NCI-H2227 treated with DMSO at 0.1 percent for 48 hours (cell line): ENCODE measurements around the gene SLC25A6.
"Not testable (repeated sequence)": the region's sequence is repeated elsewhere in the genome, so short reads cannot be mapped to it uniquely, and the experiment has no call there.

Experiments used
- DNase-seq: peaks from one replicate; lab custom pipeline; 2025; lab: John Stamatoyannopoulos, UW

The SLC25A6 gene

GRCh38 chrX:1412551-1413161, 20.7 kb upstream of the SLC25A6 start:
- DNase-seq, result no peak

- DNase-seq, result no peak
Measured at GRCh38 chrX:1411326-1411725, 19.4 kb upstream of the SLC25A6 start.

DNA sequence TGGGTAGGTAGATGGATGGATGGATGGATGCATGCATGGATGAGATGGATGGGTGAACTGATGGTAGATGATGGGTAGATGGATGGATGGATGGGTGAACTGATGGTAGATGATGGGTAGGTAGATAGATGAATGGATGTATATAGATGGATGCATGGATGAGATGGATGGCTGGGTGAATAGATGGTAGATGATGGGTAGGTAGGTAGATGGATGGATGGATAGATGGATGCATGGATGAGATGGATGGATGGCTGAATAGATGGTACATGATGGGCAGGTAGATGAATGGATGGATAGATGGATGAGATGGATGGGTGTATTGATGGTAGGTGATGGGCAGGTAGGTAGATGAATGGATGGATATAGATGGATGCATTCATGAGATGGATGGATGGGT, 15.1 kb upstream of the SLC25A6 start:
- DNase-seq, result no peak

- not testable (repeated sequence) for DNase-seq
Measured at GRCh38 chrX:1405769-1406168, 13.9 kb upstream of the SLC25A6 start.

GRCh38 chrX:1403867-1404266, 12.0 kb upstream of the SLC25A6 start:
- not testable (repeated sequence) for DNase-seq

- no peak for DNase-seq
Measured at GRCh38 chrX:1403228-1403627, 11.3 kb upstream of the SLC25A6 start.

GRCh38 chrX:1401611-1402430, 9.9 kb upstream of the SLC25A6 start:
- no peak for DNase-seq

GRCh38 chrX:1400742-1401471, 9.0 kb upstream of the SLC25A6 start:
- DNase-seq, result no peak

- DNase-seq, result no peak
Measured at GRCh38 chrX:1400049-1400448, 8.1 kb upstream of the SLC25A6 start.

- no peak for DNase-seq
Measured at GRCh38 chrX:1398431-1399340, 6.8 kb upstream of the SLC25A6 start.

DNA sequence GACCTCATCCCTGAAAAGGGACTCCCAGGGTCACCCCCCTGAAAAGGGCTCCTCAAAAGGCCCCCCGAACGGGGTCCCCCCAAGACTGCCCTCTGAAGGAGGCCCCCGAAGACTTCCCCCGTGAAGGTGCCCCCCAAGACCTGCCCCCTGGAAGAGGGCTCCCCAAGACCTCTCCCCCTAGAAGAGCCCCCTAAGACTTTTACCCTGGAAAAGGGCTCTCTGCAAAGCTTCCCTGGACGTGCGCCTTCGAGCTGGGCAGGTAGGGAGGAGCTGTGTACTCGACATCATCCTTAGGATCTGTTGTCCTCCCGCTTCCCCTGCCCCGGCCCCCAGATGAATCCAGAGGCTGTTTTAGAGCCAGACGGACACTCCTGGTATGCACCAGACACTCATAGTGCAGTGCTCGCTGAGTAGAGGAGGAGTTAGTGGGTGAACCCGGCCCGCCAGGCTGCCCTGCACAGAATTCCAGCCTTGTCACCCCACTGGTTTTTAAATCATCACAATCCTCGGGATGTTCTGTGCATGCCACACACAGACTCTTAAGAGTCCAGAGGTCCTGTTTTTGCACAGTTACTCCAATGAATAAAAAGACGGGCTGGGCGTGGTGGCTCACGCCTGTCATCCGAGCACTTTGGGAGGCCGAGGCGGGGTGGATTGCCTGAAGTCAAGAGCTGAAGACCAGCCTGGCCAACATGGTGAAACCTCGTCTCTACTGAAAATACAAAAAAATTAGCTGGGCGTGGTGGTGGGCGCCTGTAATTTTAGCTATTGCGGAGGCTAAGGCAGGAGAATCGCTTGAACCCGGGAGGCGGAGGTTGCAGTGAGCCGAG, 5.7 kb upstream of the SLC25A6 start:
- DNase-seq, result no peak

DNA sequence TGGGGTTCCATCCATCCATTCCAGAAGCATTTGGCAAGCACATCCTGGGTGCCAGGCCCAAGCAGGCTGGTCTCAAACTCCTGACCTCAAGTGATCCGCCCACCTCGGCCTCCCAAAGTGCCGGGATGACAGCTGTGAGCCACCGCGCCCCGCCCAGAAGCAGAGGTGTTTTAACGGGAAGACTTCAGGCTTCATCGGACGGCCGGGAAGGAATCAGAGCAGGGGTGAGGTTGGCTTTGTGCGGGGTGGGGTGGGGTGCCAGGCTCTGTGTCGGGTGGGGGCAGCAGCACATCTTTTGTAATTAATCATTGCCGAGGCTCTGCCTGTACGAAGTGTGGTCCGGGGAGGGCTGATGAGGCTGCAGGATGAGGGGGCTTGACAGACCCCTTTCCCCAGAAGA, 5.1 kb upstream of the SLC25A6 start:
- DNase-seq, result no peak

DNA sequence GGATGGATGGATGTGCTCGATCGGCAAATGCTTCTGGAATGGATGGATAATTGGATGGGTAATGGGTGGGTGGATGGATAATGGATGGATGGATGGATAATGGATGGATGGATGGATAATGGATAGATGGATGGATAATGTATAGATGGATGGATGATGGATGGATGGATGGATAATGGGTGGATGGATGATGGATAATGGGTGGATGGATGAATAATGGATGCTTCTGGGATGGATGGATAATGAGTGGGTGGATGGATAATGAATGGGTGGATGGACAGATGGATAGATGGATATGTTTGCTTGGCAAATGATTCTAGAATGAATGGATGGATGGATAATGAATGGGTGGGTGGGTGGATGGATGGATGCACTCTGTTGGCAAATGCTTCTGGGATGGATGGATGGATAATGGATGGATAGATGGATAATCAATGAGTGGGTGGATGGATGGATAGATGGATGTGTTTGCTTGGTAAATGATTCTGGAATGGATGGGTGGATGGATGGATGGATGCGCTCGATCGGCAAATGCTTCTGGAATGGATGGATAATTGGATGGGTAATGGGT, 3.8 kb upstream of the SLC25A6 start:
- DNase-seq, result no peak

DNA sequence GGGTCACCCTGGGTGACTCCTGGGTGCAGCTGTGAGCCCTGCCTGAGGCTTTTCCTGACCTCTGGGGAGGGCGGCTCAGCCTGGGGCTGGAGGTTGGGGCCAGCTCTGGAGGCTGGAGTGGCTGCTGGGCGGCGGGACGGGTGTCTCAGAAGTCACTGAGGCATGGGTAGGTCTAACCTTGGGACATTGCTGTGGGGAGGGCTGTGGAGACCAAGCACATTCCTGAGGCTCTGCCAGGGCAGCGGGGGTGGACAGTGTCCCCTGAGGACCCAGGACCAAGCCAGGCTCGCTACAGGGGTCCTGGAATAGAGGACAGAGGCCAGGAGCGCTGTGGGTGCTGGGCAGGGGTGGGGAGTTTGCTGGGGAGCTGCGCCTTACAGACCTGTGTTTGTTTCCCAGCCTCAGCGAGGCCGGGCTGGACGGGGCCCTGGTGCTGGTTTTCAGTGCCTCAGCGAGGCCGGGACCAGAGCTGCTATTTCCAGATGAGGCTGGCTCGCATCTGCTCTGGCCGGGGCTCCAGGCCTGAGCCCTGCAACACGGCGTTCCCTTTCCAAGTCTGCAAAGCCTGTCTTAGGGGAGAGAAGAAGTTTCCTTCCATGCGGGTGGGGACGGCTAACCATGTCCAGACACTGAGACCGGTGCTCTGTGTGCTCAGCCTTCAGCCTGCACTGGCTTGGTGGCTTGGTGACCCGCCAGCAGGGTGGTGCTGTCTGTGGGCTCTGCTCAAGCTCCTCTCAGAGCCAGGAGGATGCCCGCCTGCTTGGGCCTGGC, 3.0 kb upstream of the SLC25A6 start:
- no peak for DNase-seq

GRCh38 chrX:1393871-1394615, 2.1 kb upstream of the SLC25A6 start:
- DNase-seq, result no peak

GRCh38 chrX:1392376-1393068, 609 bp upstream of the SLC25A6 start:
- no peak for DNase-seq

- DNase-seq, result no peak
Measured at GRCh38 chrX:1391370-1391706, 575 bp downstream of the SLC25A6 start.

DNA sequence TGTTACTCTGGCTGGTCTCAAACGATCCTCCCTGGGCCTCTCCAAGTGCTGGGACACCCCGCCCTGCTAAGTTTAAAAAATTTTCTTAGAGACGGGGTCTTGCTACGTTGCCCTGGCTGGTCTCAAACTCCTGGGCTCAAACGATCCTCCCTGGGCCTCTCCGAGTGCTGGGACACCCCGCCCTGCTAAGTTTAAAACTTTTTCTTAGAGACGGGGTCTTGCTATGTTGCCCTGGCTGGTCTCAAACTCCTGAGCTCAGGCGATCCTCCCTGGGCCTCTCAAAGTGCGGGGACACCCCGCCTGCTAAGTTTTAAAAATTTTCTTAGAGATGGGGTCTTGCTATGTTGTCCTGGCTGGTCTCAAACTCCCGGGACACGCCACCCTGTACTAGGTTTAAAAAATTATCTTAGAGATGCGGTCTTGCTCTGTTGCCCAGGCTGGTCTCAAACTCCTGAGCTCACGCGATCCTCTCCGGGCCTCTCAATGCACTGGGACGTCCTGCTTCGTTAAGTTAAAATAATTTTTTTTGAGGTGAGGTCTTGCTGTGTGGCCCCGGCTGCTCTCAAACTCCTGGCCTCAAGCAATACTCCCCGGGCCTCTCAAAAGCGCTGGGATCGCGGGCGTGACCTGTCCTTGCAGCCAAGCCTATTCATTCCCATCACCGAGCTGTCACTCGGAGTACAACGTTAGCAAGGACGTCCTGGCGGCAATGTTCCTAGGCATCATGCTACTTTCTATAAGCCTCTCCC, 1.1 kb downstream of the SLC25A6 start:
- no peak for DNase-seq
